HG02588 (cell line): Measurements from ENCODE around the gene VPS41.

Experiments used
- ATAC-seq: cut with Tn5 transposase; IDR thresholded peaks from one replicate; pipeline ENCODE4 v1.9.1; 2021; ENCODE audit warnings: mild to moderate bottlenecking, moderate library complexity; ENCODE audit not compliant: unreplicated experiment

VPS41 gene

DNA sequence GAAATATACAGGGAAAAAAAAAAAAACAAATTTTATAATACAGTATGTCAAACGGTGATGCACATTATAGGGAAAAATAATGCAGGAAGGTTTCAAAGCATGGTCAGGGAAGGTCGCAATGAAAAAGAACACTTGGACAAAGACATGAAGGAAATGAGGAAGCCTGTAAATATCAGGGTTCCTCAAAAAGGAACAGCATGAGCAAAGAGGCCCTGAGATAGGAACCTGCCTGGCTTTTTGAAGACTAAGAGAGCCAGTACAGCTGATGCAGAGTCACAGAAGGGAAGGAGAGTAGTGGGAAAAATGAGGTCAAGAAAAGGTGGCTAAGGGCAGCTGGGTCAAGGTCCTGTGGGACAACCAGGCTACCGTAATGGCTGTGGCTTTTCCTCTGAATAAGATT, 1.9 kb downstream of the VPS41 start:
- ATAC-seq, result no peak

DNA sequence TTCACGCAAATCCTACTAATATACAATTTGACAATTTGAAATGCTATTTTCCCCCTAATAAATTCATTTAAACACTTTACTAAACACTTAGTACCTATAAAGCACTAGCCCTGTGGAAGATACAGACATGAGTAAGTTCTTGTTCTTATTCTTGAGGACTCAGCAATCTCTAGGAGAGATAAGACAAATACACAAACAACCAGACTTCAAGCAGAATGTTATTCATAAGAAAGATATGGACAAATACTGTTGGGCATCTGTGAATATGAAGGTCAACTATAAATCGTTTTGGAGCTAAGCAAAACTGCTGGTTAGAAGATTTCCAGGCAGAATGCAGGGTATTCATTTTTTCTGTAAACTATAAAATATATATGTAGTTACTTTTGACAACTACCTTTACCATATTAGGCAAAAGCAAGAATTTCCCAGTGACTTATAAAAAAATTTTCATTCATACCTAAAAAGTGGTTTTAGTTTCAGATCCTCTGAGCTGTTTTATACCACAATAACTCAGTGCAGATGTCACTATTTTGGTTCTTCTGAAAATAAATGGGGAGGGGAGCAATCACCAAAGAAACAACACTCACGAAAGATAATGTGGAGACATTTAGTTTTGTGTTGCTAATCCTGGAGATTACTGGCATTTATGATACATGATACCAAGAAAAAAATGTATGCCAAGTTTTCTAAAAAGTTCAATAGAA, 3.8 kb downstream of the VPS41 start:
- ATAC-seq, result peak; percentile 31

- no peak for ATAC-seq
Observed at GRCh38 chr7:38903057-38903456, 5.9 kb downstream of the VPS41 start.

DNA sequence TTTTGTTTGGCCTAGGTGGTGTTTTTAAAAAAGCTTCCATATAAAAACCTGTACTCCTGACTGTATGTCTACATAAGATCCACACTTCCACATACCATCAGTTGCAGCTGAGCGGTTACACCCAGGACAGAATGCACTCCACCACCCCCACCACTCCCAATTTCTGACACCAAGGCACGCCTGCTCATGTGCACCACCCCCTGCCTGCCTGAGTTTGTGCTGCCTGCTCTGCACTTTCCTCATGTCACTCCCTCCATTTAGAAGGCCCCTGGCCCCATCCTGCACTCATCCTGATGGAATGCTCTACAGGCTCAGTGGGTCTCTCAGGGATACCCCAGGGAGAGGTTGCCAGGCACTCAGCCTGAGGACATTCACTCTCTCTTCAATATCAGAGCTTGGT, 6.5 kb downstream of the VPS41 start:
- no peak for ATAC-seq

- no peak for ATAC-seq
Observed at GRCh38 chr7:38893061-38893460, 15.9 kb downstream of the VPS41 start.

- no peak for ATAC-seq
Observed at GRCh38 chr7:38890597-38890996, 18.4 kb downstream of the VPS41 start.

DNA sequence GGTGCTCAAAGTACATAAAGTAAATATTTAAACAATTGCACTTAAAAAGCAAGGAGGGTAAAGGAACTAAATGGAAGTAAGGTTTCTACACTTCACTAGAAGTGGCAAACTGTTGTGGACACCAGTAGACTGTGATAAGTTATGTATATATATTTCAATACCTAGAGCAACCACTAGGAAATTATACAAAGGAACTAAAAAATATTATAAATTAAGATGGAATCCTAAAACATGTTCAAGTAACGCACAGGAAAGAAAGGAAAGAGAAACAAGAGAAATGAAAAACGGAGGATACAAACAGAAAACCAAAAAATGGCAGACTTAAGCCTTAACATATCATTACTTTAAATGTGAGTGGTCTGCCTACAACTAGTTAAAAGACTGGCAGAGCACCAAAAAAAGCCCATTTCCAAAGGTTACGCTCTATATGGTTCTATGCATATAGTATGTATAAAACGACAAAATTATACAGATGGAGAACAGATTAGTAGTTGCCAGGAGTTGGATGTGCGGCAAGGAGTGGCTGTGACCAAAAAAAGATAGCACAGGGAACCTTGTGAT, 19.0 kb downstream of the VPS41 start:
- no peak for ATAC-seq

GRCh38 chr7:38889079-38889478, 19.9 kb downstream of the VPS41 start:
- no peak for ATAC-seq

- no peak for ATAC-seq
Observed at GRCh38 chr7:38886265-38886664, 22.7 kb downstream of the VPS41 start.

- ATAC-seq, result no peak
Observed at GRCh38 chr7:38883706-38884105, 25.3 kb downstream of the VPS41 start.

DNA sequence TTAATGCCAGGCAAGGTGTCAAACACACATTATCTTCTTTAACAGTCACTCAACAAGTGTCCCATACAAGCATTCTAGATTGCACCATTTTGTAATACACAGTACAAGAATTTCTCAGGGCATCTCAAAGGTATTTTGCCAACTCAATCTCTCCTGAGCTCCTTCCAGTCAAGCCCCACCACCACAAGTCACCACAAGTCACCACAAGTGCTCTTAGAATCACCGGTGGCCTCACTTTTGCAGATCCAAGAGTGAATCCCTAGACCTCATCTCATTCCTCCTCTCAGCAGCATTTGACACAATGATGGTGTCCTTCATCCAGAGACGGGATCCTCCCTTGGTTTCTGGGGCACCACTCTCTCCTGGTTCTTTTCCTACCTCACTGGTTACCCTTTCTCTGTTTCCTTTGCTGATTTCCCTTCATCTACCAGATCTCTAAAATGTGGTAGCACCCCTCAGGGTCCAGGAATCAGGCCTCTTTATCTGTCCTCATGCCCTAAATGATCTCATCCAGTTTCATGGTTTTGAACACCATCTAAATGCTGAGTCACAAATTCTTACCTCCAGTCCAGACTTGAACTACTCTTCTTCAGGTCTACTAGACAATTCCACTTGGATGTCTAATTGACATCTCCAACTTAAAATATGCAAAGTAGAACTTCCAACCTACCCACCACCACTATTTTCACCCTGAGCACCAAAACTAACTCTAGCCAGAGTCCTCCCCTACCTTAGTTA, 26.9 kb downstream of the VPS41 start:
- no peak for ATAC-seq

DNA sequence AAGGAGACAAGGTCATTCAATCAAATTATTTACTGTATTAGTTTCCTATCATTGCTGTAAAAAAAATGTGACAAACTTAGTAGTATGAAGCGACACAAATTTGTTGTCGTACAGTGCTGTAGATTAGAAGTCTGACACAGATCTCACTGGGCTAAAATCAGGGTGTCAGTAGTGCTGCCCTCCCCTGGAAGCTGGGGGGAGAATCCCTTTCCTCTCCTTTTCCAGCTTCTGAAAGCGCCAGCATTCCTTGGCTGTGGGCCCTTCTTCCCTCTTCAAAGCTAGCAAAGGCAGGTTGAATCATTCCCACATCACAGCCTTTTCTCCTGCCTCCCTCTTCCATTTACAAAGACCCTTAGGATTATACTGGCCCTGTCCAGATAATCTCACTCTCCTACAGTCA, 28.0 kb downstream of the VPS41 start:
- no peak for ATAC-seq

DNA sequence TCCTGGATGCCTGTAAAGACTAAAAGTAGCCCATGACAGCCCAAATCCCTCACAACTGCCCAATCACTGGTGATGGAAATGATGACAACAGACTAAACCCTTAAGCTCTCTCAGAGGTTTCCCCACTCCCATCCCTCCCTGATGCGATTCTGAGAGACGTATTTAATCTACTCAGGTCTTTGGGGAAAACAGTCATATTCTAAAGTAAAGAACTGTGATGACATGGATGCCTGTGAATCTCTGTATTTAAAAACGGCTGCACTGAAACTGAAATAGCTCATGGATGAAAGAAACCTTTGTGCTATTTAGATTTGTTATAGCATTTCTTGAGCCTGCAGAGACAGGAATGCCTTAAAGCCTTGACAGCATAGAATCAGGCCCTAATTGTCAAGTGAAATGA, 28.5 kb downstream of the VPS41 start:
- no peak for ATAC-seq

DNA sequence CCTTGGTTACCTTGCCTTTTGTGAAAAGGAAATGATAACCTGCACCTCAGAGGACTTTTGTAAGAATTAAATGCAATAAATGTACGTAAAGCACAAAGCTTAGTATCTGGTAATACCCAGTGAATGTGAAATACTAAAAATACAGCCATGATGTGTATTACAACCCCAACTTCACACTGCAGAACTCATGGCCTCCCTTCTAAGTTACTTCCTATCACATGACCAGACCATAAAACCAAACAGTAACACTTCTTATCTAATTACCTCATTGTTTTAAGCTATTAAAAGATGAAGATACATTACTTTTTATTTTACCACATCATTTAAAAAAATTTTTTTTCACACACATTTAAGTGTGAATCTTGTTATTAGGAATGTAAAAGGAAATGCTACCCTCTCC, 29.0 kb downstream of the VPS41 start:
- no peak for ATAC-seq

GRCh38 chr7:38878694-38879457, 30.1 kb downstream of the VPS41 start:
- ATAC-seq, result no peak

DNA sequence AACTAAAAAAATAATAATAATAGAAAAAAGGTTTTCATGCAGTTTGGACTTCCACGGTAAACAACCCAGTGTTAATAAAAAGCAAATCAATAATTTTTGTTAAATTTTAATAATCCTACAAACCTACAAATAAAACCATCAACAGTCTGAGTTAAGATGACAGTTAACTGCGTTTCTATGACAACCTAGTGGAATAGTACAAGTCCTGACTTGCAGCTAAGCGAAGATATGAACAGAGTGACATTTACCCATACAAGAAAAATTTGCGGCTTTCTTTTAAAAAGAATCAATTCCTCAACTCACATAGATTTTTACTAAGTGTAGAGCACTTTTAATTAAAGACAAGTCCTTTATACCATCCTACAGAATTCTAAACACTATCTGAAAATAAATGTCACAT, 35.6 kb downstream of the VPS41 start:
- ATAC-seq, result no peak

- no peak for ATAC-seq
Observed at GRCh38 chr7:38872202-38872601, 36.8 kb downstream of the VPS41 start.

DNA sequence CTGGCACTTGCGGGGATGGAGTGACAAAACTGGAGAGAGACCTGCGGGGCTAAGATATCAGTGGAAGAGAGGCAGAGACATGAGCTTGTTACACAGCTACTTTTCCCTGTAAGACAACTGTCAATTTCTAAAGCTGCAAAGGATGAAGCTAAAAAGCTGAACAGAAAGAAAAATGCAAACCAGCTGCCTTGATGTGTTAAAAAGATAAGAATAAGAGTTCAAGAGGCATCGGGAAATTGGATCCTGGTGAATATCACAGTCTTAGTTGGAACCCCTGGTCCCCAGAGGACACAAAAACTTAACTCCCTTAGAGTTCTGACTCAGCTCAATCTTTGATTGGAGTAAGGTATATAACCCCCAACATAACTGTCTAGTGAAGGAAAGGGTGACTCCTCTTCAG, 38.8 kb downstream of the VPS41 start:
- no peak for ATAC-seq

DNA sequence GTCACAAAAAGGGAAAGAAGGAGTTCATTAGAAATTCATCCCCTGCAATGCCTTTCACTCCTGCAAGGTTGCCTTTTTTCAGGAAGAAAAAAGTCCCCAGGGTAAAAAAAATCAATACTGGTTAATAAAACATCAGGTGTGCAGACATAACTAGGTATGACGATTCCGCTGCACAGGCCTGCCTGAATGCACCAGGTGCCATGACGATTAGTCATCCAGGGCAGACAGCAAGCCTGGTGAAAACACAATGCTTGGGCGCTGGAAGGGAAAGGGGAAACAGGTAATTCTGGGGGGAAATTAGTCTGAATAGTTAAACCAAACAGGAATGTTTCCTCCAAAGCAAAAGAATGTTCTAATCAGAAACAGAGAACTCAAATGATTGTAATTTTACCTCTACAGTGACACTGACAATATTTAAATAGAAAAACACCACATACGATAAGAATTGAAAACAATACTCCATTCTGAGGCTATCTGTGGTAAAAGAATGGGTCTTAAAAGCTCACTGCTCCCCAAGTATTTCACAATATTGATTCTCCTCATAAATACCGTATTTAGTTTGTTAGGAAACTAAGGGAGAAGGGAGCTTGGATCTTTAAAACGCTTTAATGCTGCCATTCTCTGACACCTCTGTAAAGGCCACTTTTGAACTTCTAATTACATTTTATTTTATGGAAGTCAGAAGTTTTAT, 45.2 kb downstream of the VPS41 start:
- no peak for ATAC-seq

- no peak for ATAC-seq
Observed at GRCh38 chr7:38862666-38863065, 46.3 kb downstream of the VPS41 start.

GRCh38 chr7:38858259-38858884, 50.6 kb downstream of the VPS41 start:
- no peak for ATAC-seq
